Measurements from ENCODE around the gene LAMB2.

DNA sequence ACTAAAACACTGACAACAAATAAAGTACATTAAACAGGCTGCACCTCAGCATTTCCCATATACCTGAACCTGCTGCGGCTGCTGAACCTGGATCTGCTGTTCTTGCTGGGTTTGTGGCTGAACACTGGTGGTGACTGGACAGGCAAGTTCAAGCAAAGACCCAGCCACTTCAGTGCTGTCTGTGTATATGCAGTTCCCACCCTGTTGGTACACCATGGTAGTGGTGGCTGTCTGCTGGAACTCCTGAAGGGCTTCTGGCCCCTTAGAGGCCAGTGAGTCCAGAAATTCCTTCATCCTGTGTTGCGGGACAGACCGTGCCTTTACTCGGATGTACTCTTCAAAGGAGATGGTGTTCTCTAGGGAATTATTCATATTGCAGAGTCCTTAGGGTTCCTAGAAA is 56.2 kb downstream of the LAMB2 start:
- TF ChIP-seq SP2 (IDR thresholded peaks at IDR 0.05; ENCODE audit: low read length) (no peak), POLR2AphosphoS5 (IDR thresholded peaks at IDR 0.05; ENCODE audit: low read depth, low read length) (no peak), TAF7 (optimal IDR thresholded peaks at IDR 0.05; ENCODE audit: borderline replicate concordance, low read depth, low read length) (no peak), BRCA1 (IDR thresholded peaks at IDR 0.05; ENCODE audit: low read depth, low read length) (no peak), SIN3A (conservative IDR thresholded peaks at IDR 0.05 in 1 of 2, IDR thresholded peaks at IDR 0.05 in 1 of 2; ENCODE audit: low read depth in 1 of 2, low read length in 2 of 2) (no peak), EP300 (IDR thresholded peaks at IDR 0.05; ENCODE audit: borderline replicate concordance in 1 of 2, low read depth in 2 of 2, low read length in 2 of 2) (no peak), TEAD4 (IDR thresholded peaks at IDR 0.05; ENCODE audit: low read depth, low read length) (no peak), HDAC2 (IDR thresholded peaks at IDR 0.05; ENCODE audit: borderline replicate concordance in 1 of 2, low read depth in 2 of 2, low read length in 2 of 2) (no peak), TCF12 (IDR thresholded peaks at IDR 0.05; ENCODE audit: low read depth, low read length) (no peak), FOSL1 (IDR thresholded peaks at IDR 0.05; ENCODE audit: insufficient read depth, low read depth, low read length) (no peak), KDM1A (IDR thresholded peaks at IDR 0.05; ENCODE audit: borderline replicate concordance, low read length) (no peak), TAF1 (IDR thresholded peaks at IDR 0.05; ENCODE audit: low read depth, low read length) (no peak)
- TF ChIP-seq, protein P1, sequence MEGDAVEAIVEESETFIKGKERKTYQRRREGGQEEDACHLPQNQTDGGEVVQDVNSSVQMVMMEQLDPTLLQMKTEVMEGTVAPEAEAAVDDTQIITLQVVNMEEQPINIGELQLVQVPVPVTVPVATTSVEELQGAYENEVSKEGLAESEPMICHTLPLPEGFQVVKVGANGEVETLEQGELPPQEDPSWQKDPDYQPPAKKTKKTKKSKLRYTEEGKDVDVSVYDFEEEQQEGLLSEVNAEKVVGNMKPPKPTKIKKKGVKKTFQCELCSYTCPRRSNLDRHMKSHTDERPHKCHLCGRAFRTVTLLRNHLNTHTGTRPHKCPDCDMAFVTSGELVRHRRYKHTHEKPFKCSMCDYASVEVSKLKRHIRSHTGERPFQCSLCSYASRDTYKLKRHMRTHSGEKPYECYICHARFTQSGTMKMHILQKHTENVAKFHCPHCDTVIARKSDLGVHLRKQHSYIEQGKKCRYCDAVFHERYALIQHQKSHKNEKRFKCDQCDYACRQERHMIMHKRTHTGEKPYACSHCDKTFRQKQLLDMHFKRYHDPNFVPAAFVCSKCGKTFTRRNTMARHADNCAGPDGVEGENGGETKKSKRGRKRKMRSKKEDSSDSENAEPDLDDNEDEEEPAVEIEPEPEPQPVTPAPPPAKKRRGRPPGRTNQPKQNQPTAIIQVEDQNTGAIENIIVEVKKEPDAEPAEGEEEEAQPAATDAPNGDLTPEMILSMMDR (IDR thresholded peaks at IDR 0.05; ENCODE audit: control extremely low read depth in 1 of 3, insufficient read depth in 1 of 3, low read depth in 1 of 3, low read length in 3 of 3), result no peak
- TF ChIP-seq, protein P2, sequence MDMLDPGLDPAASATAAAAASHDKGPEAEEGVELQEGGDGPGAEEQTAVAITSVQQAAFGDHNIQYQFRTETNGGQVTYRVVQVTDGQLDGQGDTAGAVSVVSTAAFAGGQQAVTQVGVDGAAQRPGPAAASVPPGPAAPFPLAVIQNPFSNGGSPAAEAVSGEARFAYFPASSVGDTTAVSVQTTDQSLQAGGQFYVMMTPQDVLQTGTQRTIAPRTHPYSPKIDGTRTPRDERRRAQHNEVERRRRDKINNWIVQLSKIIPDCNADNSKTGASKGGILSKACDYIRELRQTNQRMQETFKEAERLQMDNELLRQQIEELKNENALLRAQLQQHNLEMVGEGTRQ (IDR thresholded peaks at IDR 0.05; ENCODE audit: low read length), result no peak
